Measurements from ENCODE around the gene MLPH. TPM values are rescaled to one million over a fixed set of nuclear protein-coding genes. Genes with fewer than 3 reads are reported as not detected.

The MLPH gene
- total RNA-seq, 2 donors from 2014 or later: not detected

DNA sequence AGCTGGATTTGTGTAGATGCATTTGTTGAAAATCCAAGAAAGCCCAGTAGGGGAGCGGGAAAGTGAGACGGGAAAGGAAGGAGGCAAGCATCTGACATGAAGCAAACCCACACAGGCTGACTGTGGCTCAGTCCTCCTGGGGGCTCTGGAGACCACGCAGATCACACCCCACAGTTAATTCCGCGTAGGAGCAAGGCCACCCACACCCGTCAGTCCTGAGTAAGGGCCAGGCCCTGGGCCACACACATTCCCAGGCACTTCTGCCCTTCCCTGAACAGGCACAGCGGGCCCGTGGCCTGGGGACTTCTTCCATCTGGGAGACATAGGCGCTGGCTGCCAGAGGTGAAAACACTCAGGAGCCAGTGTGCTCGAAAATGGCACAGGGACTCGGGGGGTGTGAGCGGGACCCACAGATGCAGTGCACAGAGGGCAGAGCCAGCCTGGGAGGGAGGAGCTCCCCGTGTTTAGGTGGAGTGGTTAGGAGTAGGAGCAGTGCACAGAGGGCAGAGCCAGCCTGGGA lies 59.9 kb downstream of the MLPH start:
- Mint-ChIP-seq H3K36me3 (no peaks in the 10 kb centered on the region), H3K9me3 (no peaks in the 10 kb centered on the region), H3K4me1 (ENCODE audit: low read depth in 2 of 2) (no peaks in the 10 kb centered on the region), H3K4me3 (no peak overlapping the region), H3K27ac (no peak overlapping the region), H3K27me3 (no peaks in the 10 kb centered on the region)
- peak; percentile 13 for DNase-seq (ENCODE audit: low spot score)
- ATAC-seq: peak; percentile 22 to 24

DNA sequence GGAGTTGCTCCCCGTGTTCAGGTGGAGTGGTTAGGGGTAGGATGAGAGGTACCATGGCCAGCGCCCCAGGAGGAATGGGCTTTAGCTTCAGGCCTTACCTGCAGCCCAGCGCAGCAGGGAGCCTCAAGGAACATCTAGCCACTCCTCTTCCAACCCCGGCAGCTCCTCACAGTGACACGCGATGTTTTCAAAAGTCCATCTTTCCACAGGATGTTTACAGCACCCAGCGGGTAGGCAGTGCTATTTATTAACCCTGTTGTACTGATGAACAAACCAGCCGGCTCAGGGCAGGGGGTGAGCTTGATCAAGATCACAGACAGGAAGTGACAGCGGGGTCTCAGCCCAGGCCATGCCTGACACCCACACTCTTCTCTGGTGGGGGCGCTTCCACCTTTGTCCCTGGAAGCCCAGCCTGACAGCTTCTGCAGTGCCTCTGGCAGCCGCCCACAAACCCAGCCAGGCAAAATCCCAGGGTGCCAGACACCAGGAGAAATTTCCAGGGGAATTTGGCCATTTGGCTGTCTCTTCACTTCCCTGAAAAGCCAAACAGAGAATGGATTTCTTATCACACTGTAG lies 60.9 kb downstream of the MLPH start:
- Mint-ChIP-seq H3K9me3 (no peaks in the 10 kb centered on the region), H3K27me3 (no peaks in the 10 kb centered on the region), H3K4me1 (ENCODE audit: low read depth in 2 of 2) (no peaks in the 10 kb centered on the region), H3K27ac (no peak overlapping the region), H3K36me3 (no peaks in the 10 kb centered on the region), H3K4me3 (no peak overlapping the region)
- DNase-seq (ENCODE audit: low spot score) (peak; percentile 35), ATAC-seq (peak in 1 of 2 donors; percentile 15)

DNA sequence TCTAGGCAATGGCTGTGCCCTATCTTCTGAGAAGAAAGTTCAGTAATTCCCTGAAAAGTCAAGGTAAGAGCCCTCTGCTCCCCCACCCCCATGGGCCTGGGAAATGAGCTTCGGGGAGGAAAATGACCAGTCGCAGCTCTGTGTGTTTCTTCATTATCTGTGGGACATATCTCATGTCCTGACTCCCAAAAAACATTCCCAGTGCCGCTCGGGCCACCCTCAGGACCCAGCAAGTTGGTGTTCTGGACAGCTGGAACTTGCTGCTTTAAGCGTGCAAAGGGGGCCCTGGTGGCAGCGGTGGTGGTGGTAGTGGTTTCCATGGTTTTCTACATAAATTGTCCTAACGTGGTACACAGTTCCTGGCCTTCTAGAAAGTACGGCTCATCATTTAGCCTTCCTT lies 62.2 kb downstream of the MLPH start:
- Mint-ChIP-seq H3K4me1 (ENCODE audit: low read depth in 2 of 2) (no peaks in the 10 kb centered on the region), H3K4me3 (no peak overlapping the region), H3K27ac (no peak overlapping the region), H3K36me3 (no peaks in the 10 kb centered on the region), H3K27me3 (peaks cover 2 to 6% of the 10 kb centered on the region in 2 donors), H3K9me3 (peaks cover 2% of the 10 kb centered on the region)
- ATAC-seq: no peak
- DNase-seq (ENCODE audit: low spot score): no peak

DNA sequence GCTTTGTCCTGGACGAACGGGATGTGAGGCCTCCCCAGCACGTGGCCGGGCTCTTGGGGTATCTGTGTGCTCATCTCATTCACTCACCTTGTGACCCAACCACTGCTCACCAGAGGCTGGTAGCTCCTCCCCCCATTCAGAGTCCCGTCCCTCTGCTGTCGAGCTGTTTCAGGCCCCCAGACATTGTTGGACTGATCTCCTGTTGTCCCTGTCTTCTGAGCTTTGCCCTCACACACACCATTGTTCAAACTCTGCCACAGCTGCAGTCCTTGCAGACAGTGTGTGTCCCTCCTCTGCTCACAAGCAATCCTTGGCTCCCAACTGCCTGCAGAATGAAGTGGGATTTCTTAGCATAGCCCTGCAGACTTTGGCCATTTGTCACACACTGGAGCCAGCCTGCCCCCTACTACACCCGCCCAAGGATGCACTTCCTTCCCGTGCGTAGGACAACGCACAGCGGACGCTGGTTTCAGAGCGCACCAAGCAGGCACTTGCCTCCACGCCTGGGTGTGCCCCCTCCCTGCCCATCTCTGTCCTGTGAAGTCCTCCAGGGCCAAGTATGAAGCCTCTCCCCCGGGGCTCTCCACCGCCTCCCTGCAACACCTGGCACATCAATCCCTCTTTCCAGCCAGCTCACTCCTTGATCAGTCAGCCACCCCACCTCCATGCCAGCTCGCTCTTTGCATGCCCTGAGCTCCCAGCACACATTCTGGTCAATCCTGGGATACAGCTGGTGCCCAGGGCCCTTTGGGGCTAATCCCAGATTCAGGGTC lies 62.8 kb downstream of the MLPH start:
- Mint-ChIP-seq H3K27me3 (peaks cover 2 to 6% of the 10 kb centered on the region in 2 donors), H3K4me3 (no peak overlapping the region), H3K27ac (no peak overlapping the region), H3K9me3 (peaks cover 2% of the 10 kb centered on the region), H3K4me1 (ENCODE audit: low read depth in 2 of 2) (no peaks in the 10 kb centered on the region), H3K36me3 (no peaks in the 10 kb centered on the region)
- DNase-seq (ENCODE audit: low spot score) (no peak), ATAC-seq (peak in 1 of 2 donors; percentile 12)

DNA sequence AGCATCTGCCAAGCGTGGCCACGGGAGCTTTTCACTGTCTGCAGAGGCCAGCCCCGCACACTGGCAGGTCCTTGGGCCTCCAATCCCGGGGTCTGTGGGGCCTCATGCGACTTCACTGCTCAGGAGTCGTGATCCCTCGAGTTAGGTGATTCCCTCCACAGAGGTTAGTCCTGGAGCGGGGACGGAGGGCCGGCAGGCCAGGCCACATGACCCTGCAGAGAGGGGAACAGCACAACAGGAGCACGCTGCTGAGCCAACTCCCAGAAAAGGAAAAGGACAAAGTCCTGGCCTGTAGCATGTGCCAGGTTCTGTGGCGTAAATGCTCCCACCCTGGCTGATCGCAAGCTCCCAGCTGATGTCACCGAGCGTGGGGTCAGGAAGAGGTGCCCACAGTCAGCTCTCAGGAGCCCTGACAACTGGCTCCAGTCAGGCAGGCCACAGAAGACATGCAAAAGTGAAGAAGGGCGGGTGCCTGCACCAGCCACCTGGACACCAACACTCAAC lies 64.1 kb downstream of the MLPH start:
- ATAC-seq (no peak), DNase-seq (ENCODE audit: low spot score) (no peak)
- Mint-ChIP-seq H3K9me3 (peaks cover 2% of the 10 kb centered on the region), H3K4me1 (ENCODE audit: low read depth in 2 of 2) (no peaks in the 10 kb centered on the region), H3K36me3 (peaks cover 2% of the 10 kb centered on the region), H3K27me3 (peaks cover 4 to 6% of the 10 kb centered on the region in 2 donors), H3K4me3 (no peak overlapping the region), H3K27ac (no peak overlapping the region)

DNA sequence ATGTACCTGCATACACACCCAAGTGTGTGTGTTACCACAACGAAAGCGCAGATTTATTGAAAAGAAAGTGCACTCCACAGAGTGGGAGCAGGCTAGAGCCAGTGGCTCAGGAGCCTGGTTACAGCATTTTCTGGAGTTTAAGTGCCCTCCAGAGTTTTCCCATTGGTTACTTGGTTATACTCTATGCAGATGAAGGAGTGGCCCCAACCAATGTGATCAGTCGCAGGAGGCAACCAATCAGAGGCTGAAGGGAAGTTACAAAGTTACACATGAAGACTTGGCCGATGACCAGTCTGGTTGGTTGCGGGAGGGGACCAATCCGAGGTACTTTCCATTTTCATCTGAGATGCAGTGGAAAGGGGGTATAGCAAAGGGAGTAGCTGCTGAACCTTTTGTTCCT lies 65.9 kb downstream of the MLPH start:
- peaks cover 0 to 4% of the 10 kb centered on the region in 2 donors for H3K4me1 Mint-ChIP-seq (ENCODE audit: low read depth in 2 of 2)
- ATAC-seq (no peak), DNase-seq (ENCODE audit: low spot score) (no peak)
- no peak overlapping the region for H3K4me3 Mint-ChIP-seq
- peaks cover 16 to 19% of the 10 kb centered on the region in 2 donors for H3K27me3 Mint-ChIP-seq
- H3K9me3 Mint-ChIP-seq: peaks cover 2% of the 10 kb centered on the region
- peaks cover 14% of the 10 kb centered on the region for H3K36me3 Mint-ChIP-seq
- no peak overlapping the region for H3K27ac Mint-ChIP-seq

DNA sequence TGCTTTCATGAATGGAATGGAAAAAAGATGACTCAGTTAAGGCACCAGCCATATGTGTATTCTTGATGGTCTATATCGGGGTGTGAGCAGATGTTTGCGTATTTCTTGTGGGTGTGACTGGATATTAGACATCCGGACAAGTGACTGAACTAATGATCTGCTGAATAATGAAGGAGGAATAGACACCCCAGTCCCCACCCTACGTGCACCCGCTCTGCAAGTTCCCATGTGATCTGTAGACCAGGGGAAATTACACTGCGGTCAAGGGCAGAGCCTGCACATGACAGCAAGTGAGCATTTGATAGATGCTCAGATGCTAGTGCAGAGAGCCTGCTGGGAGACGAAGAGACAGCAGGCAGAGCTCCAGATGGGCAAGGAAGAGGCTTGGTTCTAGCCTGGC lies 66.9 kb downstream of the MLPH start:
- Mint-ChIP-seq H3K9me3 (peaks cover 2% of the 10 kb centered on the region), H3K27me3 (peaks cover 18 to 23% of the 10 kb centered on the region in 2 donors)

DNA sequence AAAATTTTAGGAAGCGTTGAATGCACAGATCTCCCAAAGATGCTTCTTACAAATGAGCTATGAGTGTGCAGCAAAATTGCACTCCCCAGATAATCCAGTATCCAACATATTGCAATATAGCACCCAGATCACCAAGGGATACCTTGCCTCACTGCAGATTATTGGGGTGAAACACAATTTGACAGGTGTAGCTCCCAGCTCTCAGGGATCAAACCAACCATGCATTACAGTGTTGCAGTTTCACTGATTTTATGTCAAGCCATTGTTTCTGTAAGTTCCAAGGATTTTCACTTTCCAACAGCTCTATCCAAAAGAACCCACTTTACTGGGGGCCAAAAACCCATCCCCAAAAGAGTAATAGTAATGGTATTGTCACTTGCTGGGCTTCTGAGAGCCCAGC lies 68.5 kb downstream of the MLPH start:
- no peak for ATAC-seq

More for the DNA sequence above, 66.9 kb downstream of the MLPH start:
- Mint-ChIP-seq H3K27ac (no peak overlapping the region), H3K4me3 (no peak overlapping the region), H3K4me1 (ENCODE audit: low read depth in 2 of 2) (peaks cover 0 to 6% of the 10 kb centered on the region in 2 donors), H3K36me3 (peaks cover 17% of the 10 kb centered on the region)
- DNase-seq (ENCODE audit: low spot score) (no peak), ATAC-seq (no peak)

DNA sequence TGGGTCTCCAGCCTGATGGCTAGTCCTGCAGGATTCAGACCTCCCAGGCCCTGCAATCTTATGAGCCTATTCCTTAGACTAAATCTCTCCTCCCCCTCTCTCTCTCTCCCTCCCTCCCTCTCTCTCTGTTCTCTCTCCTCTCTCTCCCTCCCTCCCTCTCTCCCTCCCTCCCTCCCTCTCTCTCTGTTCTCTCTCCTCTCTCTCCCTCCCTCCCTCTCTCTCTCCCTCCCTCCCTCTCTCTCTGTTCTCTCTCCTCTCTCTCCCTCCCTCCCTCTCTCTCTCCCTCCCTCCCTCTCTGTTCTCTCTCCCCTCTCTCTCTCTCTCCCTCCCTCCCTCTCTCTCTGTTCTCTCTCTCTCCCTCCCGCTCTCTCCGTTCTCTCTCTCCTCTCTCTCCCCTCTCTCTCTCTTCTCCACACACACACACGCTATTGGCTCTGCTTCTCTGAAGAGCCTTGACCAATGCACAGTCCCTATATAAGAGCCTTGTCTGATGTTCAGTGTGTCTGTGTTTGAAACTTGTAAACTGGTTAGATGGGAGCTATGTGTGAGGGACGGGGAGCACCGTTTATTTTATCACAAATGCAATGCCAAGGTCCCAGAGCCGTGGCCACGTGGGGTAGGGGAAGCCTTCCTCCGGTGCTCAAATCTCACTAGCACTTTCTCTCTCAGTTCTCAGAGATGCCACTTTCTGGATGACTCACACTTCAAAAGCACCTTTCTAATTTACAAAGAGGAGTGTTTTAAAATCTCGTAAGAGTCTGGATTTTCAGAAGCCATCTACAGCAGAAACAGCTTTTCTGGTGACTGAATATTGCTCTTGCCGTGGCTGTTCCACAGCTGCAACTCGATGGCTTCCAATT lies 70.0 kb downstream of the MLPH start:
- peaks cover 20 to 37% of the 10 kb centered on the region in 2 donors for H3K27me3 Mint-ChIP-seq
- H3K27ac Mint-ChIP-seq: no peak overlapping the region
- ATAC-seq (peak in 1 of 2 donors; percentile 54), DNase-seq (ENCODE audit: low spot score) (no peak)
- H3K9me3 Mint-ChIP-seq: peaks cover 2% of the 10 kb centered on the region
- peaks cover 0 to 6% of the 10 kb centered on the region in 2 donors for H3K4me1 Mint-ChIP-seq (ENCODE audit: low read depth in 2 of 2)
- no peak overlapping the region for H3K4me3 Mint-ChIP-seq
- H3K36me3 Mint-ChIP-seq: peaks cover 17% of the 10 kb centered on the region

More for the DNA sequence above, 68.5 kb downstream of the MLPH start:
- Mint-ChIP-seq H3K27ac (no peak overlapping the region), H3K4me3 (no peak overlapping the region), H3K9me3 (peaks cover 2% of the 10 kb centered on the region), H3K4me1 (ENCODE audit: low read depth in 2 of 2) (peaks cover 0 to 6% of the 10 kb centered on the region in 2 donors), H3K36me3 (peaks cover 17% of the 10 kb centered on the region), H3K27me3 (peaks cover 20 to 37% of the 10 kb centered on the region in 2 donors)
- DNase-seq (ENCODE audit: low spot score): no peak

DNA sequence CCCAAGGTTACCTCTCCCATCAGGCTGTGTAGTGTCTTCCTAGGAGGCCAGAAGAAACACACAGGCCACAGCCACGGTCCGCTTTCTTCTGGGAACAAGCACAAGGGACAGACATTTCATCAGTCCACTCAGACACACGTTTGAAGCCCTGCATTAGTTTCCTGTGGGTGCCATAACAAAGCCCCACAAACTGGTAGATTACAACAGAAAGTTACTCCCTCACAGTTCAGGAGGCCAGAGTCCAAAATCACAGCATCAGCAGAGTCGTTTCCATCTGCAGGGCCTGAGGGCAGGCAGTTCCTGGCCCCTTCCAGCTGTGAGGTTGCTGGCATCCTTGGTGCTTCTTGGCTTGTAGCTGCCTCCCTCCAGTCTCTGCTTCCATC lies 70.6 kb downstream of the MLPH start:
- H3K4me3 Mint-ChIP-seq: no peak overlapping the region
- H3K9me3 Mint-ChIP-seq: peaks cover 2% of the 10 kb centered on the region
- no peak for ATAC-seq
- no peak overlapping the region for H3K27ac Mint-ChIP-seq
- H3K36me3 Mint-ChIP-seq: peaks cover 17% of the 10 kb centered on the region
- peaks cover 0 to 6% of the 10 kb centered on the region in 2 donors for H3K4me1 Mint-ChIP-seq (ENCODE audit: low read depth in 2 of 2)
- no peak for DNase-seq (ENCODE audit: low spot score)
- peaks cover 22 to 42% of the 10 kb centered on the region in 2 donors for H3K27me3 Mint-ChIP-seq

DNA sequence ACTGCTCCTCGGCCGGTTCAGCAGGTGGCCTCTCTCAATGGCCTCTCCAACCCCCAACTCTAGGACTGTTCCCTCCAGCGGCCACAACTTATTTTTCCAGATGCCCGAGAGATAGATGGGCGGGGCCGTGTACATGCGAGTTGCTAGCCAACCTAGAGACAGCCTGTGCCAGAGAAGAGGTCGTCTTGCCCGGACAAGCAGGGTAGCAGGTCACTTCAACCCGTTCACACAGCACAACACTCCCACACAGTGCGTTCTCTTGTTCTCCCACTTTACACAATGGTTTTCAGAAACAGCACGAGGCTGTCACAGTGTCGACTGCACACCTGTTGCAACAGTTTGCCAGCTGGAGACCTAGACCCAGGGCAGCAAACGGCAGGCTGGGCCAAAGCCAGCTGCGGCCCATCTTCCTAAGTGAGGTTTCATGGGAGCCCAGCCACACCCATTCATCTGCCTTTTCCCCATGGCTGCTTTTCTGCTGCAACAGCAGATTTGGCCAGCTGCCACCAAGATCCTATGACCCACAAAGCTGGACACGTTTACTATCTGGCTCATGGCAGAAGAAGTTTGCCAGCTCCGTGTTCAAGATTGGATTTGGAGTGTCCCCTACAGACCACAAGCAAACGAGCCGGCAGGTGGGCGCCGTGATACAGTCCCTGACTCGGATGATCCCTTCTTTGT lies 72.0 kb downstream of the MLPH start:
- Mint-ChIP-seq H3K9me3 (no peaks in the 10 kb centered on the region), H3K27me3 (peaks cover 22 to 36% of the 10 kb centered on the region in 2 donors), H3K4me3 (no peak overlapping the region), H3K36me3 (peaks cover 17% of the 10 kb centered on the region), H3K4me1 (ENCODE audit: low read depth in 2 of 2) (peaks cover 0 to 6% of the 10 kb centered on the region in 2 donors), H3K27ac (no peak overlapping the region)
- peak in 1 of 2 donors; percentile 8 for ATAC-seq
- DNase-seq (ENCODE audit: low spot score): no peak

DNA sequence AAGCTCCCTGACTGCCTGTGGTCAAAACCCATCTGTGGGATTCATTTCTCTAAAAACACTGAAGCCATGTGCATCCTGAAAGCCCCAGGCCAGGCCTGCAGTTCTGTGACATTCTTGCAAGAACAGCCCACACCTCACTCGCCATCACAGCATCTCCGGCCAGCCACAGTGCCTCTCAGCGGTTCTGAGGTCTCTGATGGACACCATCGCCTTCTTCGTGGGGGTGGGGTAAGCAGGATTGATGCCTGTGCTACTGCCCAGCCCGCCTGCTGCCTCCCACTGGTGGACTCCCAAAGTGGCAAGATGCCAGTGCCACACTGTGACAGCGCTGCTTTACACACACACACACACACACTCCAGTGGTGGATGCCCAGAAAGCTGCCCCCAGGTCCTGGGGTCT lies 74.2 kb downstream of the MLPH start:
- DNase-seq (ENCODE audit: low spot score): no peak
- no peak overlapping the region for H3K4me3 Mint-ChIP-seq
- peaks cover 14% of the 10 kb centered on the region for H3K36me3 Mint-ChIP-seq
- no peak overlapping the region for H3K27ac Mint-ChIP-seq
- H3K27me3 Mint-ChIP-seq: peaks cover 19 to 36% of the 10 kb centered on the region in 2 donors
- H3K9me3 Mint-ChIP-seq: no peaks in the 10 kb centered on the region
- H3K4me1 Mint-ChIP-seq (ENCODE audit: low read depth in 2 of 2): peaks cover 0 to 6% of the 10 kb centered on the region in 2 donors
- ATAC-seq: no peak

DNA sequence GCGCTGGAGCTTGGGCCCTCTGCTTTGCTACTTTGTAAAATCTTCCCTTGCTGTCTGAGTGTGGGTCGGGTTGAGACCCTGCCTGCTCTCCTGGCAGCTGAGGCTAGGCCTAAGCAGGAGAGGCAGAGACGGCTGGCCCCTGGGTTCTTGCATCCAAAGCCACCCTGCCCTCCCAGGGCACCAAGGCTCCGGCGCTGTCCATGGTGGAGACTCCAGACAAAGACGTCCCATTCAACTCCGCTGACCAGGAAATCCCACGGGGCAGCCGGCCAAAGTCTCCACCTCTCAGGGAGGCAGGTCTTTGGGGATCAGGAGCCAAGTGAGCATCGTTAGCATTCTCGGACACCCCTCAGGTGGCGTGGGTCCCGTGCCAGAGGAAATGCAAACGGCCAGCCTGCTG lies 76.8 kb downstream of the MLPH start:
- Mint-ChIP-seq H3K4me3 (no peak overlapping the region), H3K4me1 (ENCODE audit: low read depth in 2 of 2) (no peaks in the 10 kb centered on the region), H3K27ac (no peak overlapping the region), H3K27me3 (peaks cover 6 to 20% of the 10 kb centered on the region in 2 donors), H3K36me3 (no peaks in the 10 kb centered on the region), H3K9me3 (no peaks in the 10 kb centered on the region)
- DNase-seq (ENCODE audit: low spot score) (no peak), ATAC-seq (no peak)

All from natural killer cell treated with Interleukin-12 subunit alpha and Interleukin-12 subunit beta and Interleukin-15 and Interleukin-18, amount 100 ng/mL, for 72 hours (primary cell).